Articular chondrocyte of knee joint (primary cell): ENCODE data around the gene GJA4. TPM values are rescaled to one million over a fixed set of nuclear protein-coding genes. Genes with fewer than 3 reads are reported as not detected.

ENCODE experiments used
- total RNA-seq: library from RNA; depleted of rRNA; stranded (reverse); fragments of >200 nt; gene quantifications from 2 replicates; pipeline ENCODE4 v1.2.3, GENCODE V29; 2012

Gene GJA4
- total RNA-seq: 0.11 TPM in 1 of 2 replicates, not detected in the other

DNA sequence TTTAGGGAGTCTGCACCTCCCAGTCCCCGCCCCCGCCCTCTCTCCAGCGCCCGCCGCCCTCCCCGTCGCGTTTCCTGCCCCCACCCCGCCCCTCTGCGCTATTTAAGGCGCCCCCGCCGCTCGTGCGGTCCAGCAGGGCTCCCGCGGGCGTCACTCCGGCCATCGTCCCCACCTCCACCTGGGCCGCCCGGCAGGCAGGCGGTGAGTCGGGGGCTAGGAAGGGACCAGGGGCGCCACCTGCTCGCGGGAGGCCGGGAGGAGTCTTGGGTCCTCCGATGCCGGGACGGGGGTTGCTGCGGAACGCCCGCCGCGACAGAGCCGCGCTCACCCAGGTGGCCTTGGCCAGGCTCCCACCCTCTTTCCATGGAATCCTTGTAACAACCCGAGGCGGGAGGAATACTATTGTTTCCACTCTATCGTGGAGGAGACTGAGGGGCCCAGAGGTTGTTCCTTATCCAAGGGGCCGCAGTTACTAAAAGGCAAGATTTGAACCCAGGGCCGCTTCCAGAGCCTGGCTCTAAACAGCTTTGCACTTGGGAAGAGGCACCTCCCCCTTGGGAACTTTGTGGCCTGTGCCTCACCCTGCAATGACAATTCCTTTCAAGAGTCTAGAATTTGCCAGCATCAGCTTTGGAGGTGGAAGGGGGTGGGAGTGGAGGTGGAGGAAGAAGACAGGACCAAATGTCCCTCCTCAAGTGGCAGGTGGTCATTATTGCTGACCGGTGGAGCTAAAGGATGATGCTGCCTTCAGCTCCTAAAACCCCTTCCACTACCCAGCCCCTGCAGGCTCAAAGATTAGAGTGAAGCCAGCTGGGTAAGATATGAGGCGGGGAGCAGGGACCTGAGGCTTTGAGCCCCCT, at the start of gene GJA4:
TSS of gene GJA4 (plus strand) at position 132 of the 860 bp plus-strand sequence. CDS start 1,215 bp downstream, outside the sequence.

GRCh38 chr1:34754964-34755637, 37.7 kb upstream of the GJA4 start, which contains the start of gene GJB5:
TSS of gene GJB5 (plus strand) at chr1:34755047. CDS start at chr1:34757331, 2,284 bp downstream.

GRCh38 chr1:34759503-34760357, 33.1 kb upstream of the GJA4 start, which contains the start of gene GJB4:
TSS of gene GJB4 (plus strand) at chr1:34759740. CDS start at chr1:34761255, 1,515 bp downstream.

GRCh38 chr1:34781071-34781843, 11.5 kb upstream of the GJA4 start, which contains the start of gene GJB3:
TSS of gene GJB3 (plus strand) at chr1:34781214. CDS start at chr1:34784763, 3,549 bp downstream.

Other genes with a start within 250 kb of the GJA4 start
- 0.11 TPM in 1 of 2 replicates, not detected in the other for gene GJB5, start 38.0 kb upstream of the GJA4 start, total RNA-seq
- not detected in 2 replicates for gene GJB4, start 33.3 kb upstream of the GJA4 start, total RNA-seq
- gene GJB3, start 11.8 kb upstream of the GJA4 start, total RNA-seq: not detected in 2 replicates
- gene SMIM12, start 66.8 kb downstream of the GJA4 start, total RNA-seq: 24.4 and 40.9 TPM in 2 replicates
- gene DLGAP3, start 136.7 kb downstream of the GJA4 start, total RNA-seq: under 0.01 TPM in 1 of 2 replicates, not detected in the other
- gene TMEM35B, start 192.3 kb downstream of the GJA4 start, total RNA-seq: 38.0 and 43.1 TPM in 2 replicates
- 25.7 and 34.1 TPM in 2 replicates for gene ZMYM6, start 238.9 kb downstream of the GJA4 start, total RNA-seq